Brain microvascular endothelial cell (primary cell): ENCODE measurements around the gene RGMB.

Experiments
- DNase-seq: peaks from one replicate; pipeline ENCODE4 v3.0.0-alpha.2; 2020
- H3K27ac ChIP-seq: fragments of 250-450 bp; sonication (Bioruptor Pico); 2 replicates; pipeline ENCODE4 v1.5.1; 2020; ENCODE audit warnings: mild to moderate bottlenecking, moderate library complexity
- H3K27me3 ChIP-seq: fragments of 250-450 bp; sonication (Bioruptor Pico); replicated peaks from 2 replicates; pipeline ENCODE4 v1.5.1; 2020; ENCODE audit warnings: mild to moderate bottlenecking
- H3K36me3 ChIP-seq: fragments of 250-450 bp; sonication (Bioruptor Pico); replicated peaks from 2 replicates; pipeline ENCODE4 v1.5.1; 2020; ENCODE audit warnings: mild to moderate bottlenecking
- H3K4me3 ChIP-seq: 2 replicates; pipeline ENCODE4 v1.5.1; 2011; ENCODE audit warnings: low read depth, mild to moderate bottlenecking, control low read depth, low read length, moderate library complexity
- CTCF ChIP-seq: IDR thresholded peaks from 2 replicates; pipeline ENCODE4 v1.5.1; 2011; ENCODE audit warnings: low read depth, mild to moderate bottlenecking, moderate library complexity, low read length, control low read depth, inconsistent platforms; ENCODE audit errors: missing control alignments
- in situ Hi-C: cut with HindIII; loops from 2 replicates; pipeline ENCODE4 v1.10.0; 2017; ENCODE audit warnings: low sequenced_read_pairs, low pct_ligation_motif_present

Gene RGMB

GRCh38 chr5:98798847-98799246 is 25.4 kb downstream of the RGMB start:
- in situ Hi-C loops, result no loop called here
- DNase-seq, result no peak
- TF ChIP-seq CTCF, result no peak
- no peaks in the 10 kb centered on the region for H3K27me3 ChIP-seq
- no peak overlapping the region for H3K4me3 ChIP-seq
- H3K36me3 ChIP-seq, result peaks cover 8% of the 10 kb centered on the region
- no peak overlapping the region for H3K27ac ChIP-seq

GRCh38 chr5:98804066-98804465 is 30.6 kb downstream of the RGMB start:
- no peak for TF ChIP-seq CTCF
- H3K4me3 ChIP-seq, result no peak overlapping the region
- DNase-seq, result no peak
- in situ Hi-C loops, result no loop called here
- no peaks in the 10 kb centered on the region for H3K27me3 ChIP-seq
- no peaks in the 10 kb centered on the region for H3K36me3 ChIP-seq
- no peak overlapping the region for H3K27ac ChIP-seq

- Histone ChIP-seq H3K4me3 (no peak overlapping the region), H3K27ac (no peak overlapping the region), H3K27me3 (no peaks in the 10 kb centered on the region), H3K36me3 (no peaks in the 10 kb centered on the region)
- no peak for DNase-seq
- in situ Hi-C loops, result no loop called here
- no peak for TF ChIP-seq CTCF
Measured at GRCh38 chr5:98805070-98805469, 31.6 kb downstream of the RGMB start.

GRCh38 chr5:98807806-98808205 is 34.3 kb downstream of the RGMB start:
- H3K36me3 ChIP-seq, result no peaks in the 10 kb centered on the region
- no peak overlapping the region for H3K27ac ChIP-seq
- in situ Hi-C loops, result no loop called here
- no peak for DNase-seq
- no peaks in the 10 kb centered on the region for H3K27me3 ChIP-seq
- no peak overlapping the region for H3K4me3 ChIP-seq
- TF ChIP-seq CTCF, result no peak

GRCh38 chr5:98810206-98810605 is 36.7 kb downstream of the RGMB start:
- no peak overlapping the region for H3K4me3 ChIP-seq
- in situ Hi-C loops, result no loop called here
- H3K36me3 ChIP-seq, result no peaks in the 10 kb centered on the region

More at GRCh38 chr5:98810206-98810605, 36.7 kb downstream of the RGMB start:
- Histone ChIP-seq H3K27ac (no peak overlapping the region), H3K27me3 (no peaks in the 10 kb centered on the region)
- DNase-seq, result no peak
- TF ChIP-seq CTCF, result no peak
